K562 (cell line): Measurements from ENCODE around the gene COA7. TPM values are rescaled to one million over a fixed set of nuclear protein-coding genes. Genes with fewer than 3 reads are reported as not detected.
A peak's percentile ranks its signal among the peaks of the same experiment; 100 is the strongest.

Experiments used
- BDP1 ChIP-seq: IDR thresholded peaks from 3 replicates; pipeline ENCODE4 v1.6.1; 2011; ENCODE audit not compliant: insufficient read length, insufficient read depth
- CXXC5 ChIP-seq: fragments of 250-450 bp; sonication (Bioruptor Pico); IDR thresholded peaks from 2 replicates; pipeline ENCODE4 v1.8.0; 2022; ENCODE audit warnings: inconsistent platforms, mild to moderate bottlenecking, moderate library complexity
- ETV1 ChIP-seq: fragments of 450-650 bp; conservative IDR thresholded peaks from 2 replicates; pipeline ENCODE4 v1.6.1; 2016; ENCODE audit warnings: missing genetic modification characterization, control low read depth, low read depth, missing compliant biosample characterization
- GATA2 ChIP-seq: sonication (generic); formaldehyde crosslinking; IDR thresholded peaks from 2 replicates; pipeline ENCODE4 v1.4.0; 2020; ENCODE audit warnings: mild to moderate bottlenecking, missing genetic modification reagents
- HES1 ChIP-seq: fragments of 450-650 bp; IDR thresholded peaks from 2 replicates; pipeline ENCODE4 v1.6.1; 2016; ENCODE audit warnings: low read depth, mild to moderate bottlenecking, moderate library complexity
- KDM5B ChIP-seq: fragments of 200-600 bp; sonication (generic); IDR thresholded peaks from 2 replicates; pipeline ENCODE4 v1.6.1; 2012; ENCODE audit warnings: low read depth, mild to moderate bottlenecking, moderate library complexity, low read length, control low read depth, inconsistent platforms; ENCODE audit not compliant: insufficient replicate concordance
- MECOM ChIP-seq: fragments of 250-450 bp; sonication (Bioruptor Pico); IDR thresholded peaks from 2 replicates; pipeline ENCODE4 v1.8.0; 2022; ENCODE audit warnings: inconsistent platforms
- NR4A1 ChIP-seq, 2 experiments: fragments of 250-450 bp in 1 of 2; fragments of 450-650 bp in 1 of 2; sonication (Bioruptor Pico) in 1 of 2; IDR thresholded peaks; 2 replicates each; pipeline versions ENCODE4 v1.4.0 to v1.6.1; 2016 to 2020; ENCODE audit warnings: mild to moderate bottlenecking in 2 of 2, missing compliant biosample characterization in 1 of 2, missing genetic modification characterization in 1 of 2, moderate library complexity in 1 of 2
- ZBTB5 ChIP-seq: fragments of 450-650 bp; IDR thresholded peaks from 2 replicates; pipeline ENCODE4 v1.6.1; 2017; ENCODE audit warnings: antibody characterized with exemption
- ZNF449 ChIP-seq: fragments of 250-450 bp; sonication (Bioruptor Pico); IDR thresholded peaks from 2 replicates; pipeline ENCODE4 v1.8.0; 2022; ENCODE audit warnings: moderate library complexity, mild to moderate bottlenecking, inconsistent platforms
- polyA plus RNA-seq, 8 experiments: library from polyadenylated mRNA; depleted of rRNA in 4 of 8; stranded (reverse) in 5 of 8; unstranded in 3 of 8; fragments of >200 nt; fragmentation: Nextera tagmentation in 2 of 8; fragmentation: Illumina TruSeq in 1 of 8; extraction: Ambion mirVana in 2 of 8; extraction: Trizol in 1 of 8; gene quantifications; 2 replicates each; pipeline versions ENCODE4 v1.2.1 to v1.2.3, GENCODE V29; 2011 to 2014; ENCODE audit warnings: inconsistent platforms in 1 of 8, missing spikeins in 1 of 8
- total RNA-seq, 7 experiments: library from RNA; depleted of rRNA in 6 of 7; stranded (reverse); fragments of >200 nt in 6 of 7; fragmentation: Illumina TruSeq in 2 of 7; extraction: Trizol in 2 of 7; gene quantifications; 2 replicates each; pipeline versions ENCODE4 v1.2.1 to v1.2.3, GENCODE V29; 2011 to 2021; ENCODE audit warnings: low replicate concordance in 1 of 7
- TF ChIP-seq, protein P1 (sequence below), 2 experiments: fragments of 450-650 bp; conservative IDR thresholded peaks; 2 replicates each; pipeline ENCODE4 v1.6.1; 2017; ENCODE audit warnings: mild to moderate bottlenecking in 2 of 2, moderate library complexity in 2 of 2
- TF ChIP-seq, protein P2 (sequence below): fragments of 450-650 bp; IDR thresholded peaks from 2 replicates; pipeline ENCODE4 v1.6.1; 2016; ENCODE audit warnings: low read depth

COA7 gene
- total and polyA plus RNA-seq, 9 of the 15 experiments (the other 6 are each of a cell fraction or from before 2014, with no cell fraction given) = 19.4 to 82.8 (median 51.0) TPM

DNA sequence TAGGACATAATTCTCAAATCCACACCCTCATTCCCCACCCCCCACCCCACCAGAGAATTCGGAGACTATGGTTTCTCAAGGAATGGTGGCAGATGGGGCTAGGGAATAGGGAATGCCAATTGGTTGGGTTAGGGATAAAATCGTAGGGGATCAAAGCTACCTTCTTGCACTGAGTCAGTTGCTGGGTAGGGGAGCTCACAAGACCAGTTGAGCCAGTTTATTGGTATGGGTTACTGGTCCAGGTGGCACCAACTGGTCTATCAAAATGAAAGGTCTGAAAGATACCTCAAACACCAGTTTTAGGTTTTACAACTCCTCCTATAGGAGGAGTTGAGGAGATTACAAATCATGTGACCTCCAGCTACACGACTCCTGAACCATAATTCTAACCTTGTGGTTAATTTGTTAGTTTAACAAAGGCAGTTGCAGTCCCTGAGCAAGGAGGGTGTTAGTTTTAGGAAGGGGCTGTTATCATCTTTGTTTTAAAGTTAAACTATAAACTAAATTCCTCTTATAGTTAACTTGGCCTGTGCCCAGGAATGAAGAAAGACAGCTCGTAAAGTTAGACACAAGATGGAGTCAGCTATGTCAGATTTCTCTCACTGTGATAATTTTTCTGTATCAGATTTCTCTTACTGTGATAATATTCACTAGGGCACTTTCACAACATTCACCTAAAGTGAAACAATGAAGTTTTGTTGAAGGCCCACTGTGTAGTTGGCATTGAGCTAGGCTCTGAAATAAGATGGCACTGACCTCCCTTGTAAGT, 62.6 kb downstream of the COA7 start (continued):
- TF ChIP-seq, protein P1, sequence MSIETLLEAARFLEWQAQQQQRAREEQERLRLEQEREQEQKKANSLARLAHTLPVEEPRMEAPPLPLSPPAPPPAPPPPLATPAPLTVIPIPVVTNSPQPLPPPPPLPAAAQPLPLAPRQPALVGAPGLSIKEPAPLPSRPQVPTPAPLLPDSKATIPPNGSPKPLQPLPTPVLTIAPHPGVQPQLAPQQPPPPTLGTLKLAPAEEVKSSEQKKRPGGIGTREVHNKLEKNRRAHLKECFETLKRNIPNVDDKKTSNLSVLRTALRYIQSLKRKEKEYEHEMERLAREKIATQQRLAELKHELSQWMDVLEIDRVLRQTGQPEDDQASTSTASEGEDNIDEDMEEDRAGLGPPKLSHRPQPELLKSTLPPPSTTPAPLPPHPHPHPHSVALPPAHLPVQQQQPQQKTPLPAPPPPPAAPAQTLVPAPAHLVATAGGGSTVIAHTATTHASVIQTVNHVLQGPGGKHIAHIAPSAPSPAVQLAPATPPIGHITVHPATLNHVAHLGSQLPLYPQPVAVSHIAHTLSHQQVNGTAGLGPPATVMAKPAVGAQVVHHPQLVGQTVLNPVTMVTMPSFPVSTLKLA (conservative IDR thresholded peaks at IDR 0.05) = no peak
- TF ChIP-seq ETV1 = 0 out of 2 replicates have a peak, but pooled peaks have one; percentile 10
- no peak for TF ChIP-seq NR4A1 (CRISPR knock-in tag; IDR thresholded peaks at IDR 0.05)
- TF ChIP-seq NR4A1 (tag; IDR thresholded peaks at IDR 0.05) = peak; percentile 88
- TF ChIP-seq, protein P2, sequence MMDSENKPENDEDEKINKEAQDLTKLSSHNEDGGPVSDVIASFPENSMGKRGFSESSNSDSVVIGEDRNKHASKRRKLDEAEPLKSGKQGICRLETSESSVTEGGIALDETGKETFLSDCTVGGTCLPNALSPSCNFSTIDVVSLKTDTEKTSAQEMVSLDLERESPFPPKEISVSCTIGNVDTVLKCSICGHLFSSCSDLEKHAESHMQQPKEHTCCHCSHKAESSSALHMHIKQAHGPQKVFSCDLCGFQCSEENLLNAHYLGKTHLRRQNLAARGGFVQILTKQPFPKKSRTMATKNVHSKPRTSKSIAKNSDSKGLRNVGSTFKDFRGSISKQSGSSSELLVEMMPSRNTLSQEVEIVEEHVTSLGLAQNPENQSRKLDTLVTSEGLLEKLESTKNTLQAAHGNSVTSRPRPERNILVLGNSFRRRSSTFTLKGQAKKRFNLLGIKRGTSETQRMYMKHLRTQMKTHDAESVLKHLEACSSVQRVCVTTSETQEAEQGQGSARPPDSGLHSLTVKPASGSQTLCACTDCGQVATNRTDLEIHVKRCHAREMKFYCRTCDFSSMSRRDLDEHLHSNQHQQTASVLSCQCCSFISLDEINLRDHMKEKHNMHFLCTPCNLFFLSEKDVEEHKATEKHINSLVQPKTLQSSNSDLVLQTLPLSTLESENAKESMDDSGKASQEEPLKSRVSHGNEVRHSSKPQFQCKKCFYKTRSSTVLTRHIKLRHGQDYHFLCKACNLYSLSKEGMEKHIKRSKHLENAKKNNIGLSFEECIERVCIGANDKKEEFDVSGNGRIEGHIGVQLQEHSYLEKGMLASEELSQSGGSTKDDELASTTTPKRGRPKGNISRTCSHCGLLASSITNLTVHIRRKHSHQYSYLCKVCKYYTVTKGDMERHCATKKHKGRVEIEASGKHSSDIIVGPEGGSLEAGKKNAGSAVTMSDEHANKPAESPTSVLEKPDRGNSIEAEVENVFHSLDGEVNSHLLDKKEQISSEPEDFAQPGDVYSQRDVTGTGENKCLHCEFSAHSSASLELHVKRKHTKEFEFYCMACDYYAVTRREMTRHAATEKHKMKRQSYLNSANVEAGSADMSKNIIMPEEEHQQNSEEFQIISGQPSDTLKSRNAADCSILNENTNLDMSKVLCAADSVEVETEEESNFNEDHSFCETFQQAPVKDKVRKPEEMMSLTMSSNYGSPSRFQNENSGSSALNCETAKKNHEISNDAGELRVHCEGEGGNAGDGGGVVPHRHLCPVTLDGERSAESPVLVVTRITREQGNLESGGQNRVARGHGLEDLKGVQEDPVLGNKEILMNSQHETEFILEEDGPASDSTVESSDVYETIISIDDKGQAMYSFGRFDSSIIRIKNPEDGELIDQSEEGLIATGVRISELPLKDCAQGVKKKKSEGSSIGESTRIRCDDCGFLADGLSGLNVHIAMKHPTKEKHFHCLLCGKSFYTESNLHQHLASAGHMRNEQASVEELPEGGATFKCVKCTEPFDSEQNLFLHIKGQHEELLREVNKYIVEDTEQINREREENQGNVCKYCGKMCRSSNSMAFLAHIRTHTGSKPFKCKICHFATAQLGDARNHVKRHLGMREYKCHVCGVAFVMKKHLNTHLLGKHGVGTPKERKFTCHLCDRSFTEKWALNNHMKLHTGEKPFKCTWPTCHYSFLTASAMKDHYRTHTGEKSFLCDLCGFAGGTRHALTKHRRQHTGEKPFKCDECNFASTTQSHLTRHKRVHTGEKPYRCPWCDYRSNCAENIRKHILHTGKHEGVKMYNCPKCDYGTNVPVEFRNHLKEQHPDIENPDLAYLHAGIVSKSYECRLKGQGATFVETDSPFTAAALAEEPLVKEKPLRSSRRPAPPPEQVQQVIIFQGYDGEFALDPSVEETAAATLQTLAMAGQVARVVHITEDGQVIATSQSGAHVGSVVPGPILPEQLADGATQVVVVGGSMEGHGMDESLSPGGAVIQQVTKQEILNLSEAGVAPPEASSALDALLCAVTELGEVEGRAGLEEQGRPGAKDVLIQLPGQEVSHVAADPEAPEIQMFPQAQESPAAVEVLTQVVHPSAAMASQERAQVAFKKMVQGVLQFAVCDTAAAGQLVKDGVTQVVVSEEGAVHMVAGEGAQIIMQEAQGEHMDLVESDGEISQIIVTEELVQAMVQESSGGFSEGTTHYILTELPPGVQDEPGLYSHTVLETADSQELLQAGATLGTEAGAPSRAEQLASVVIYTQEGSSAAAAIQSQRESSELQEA = no peak
- TF ChIP-seq GATA2 (CRISPR knock-in tag) = no peak
- TF ChIP-seq KDM5B = no peak
- peak; percentile 87 for TF ChIP-seq MECOM (CRISPR knock-in tag)
- TF ChIP-seq ZBTB5 = no peak
- TF ChIP-seq ZNF449 (CRISPR knock-in tag) = 0 out of 2 replicates have a peak, but pooled peaks have one; percentile 50
- no peak for TF ChIP-seq BDP1
- TF ChIP-seq HES1 = no peak
- TF ChIP-seq CXXC5 = peak; percentile 54
